Suppressor macrophage (primary cell): ENCODE data around the gene SLC25A17.
A peak's percentile ranks its signal among the peaks of the same experiment; 100 is the strongest.
"Not testable (repeated sequence)": the region's sequence is repeated elsewhere in the genome, so short reads cannot be mapped to it uniquely, and the experiment has no call there.

Experiments
- DNase-seq, 4 experiments: peaks; one replicate each; pipeline ENCODE4 v3.0.0-alpha.2; 2020 to 2022

The SLC25A17 gene

GRCh38 chr22:40818192-40818746 is 877 bp downstream of the SLC25A17 start:
- DNase-seq: peak in 2 of 4 experiments; percentile 6 to 15

GRCh38 chr22:40817737-40818136 is 1.4 kb downstream of the SLC25A17 start:
- DNase-seq: peak in 1 of 4 experiments; percentile 3

- no peak for DNase-seq
Measured at GRCh38 chr22:40813912-40814315, 5.2 kb downstream of the SLC25A17 start.

- peak in 1 of 4 experiments; percentile 7 for DNase-seq
Measured at GRCh38 chr22:40808018-40808841, 10.9 kb downstream of the SLC25A17 start.

GRCh38 chr22:40806711-40807110 is 12.4 kb downstream of the SLC25A17 start:
- DNase-seq: no peak

GRCh38 chr22:40805699-40806203 is 13.4 kb downstream of the SLC25A17 start:
- DNase-seq: no peak

- no peak for DNase-seq
Measured at GRCh38 chr22:40805239-40805638, 13.9 kb downstream of the SLC25A17 start.

GRCh38 chr22:40803321-40803720 is 15.8 kb downstream of the SLC25A17 start:
- no peak for DNase-seq

GRCh38 chr22:40799008-40799407 is 20.1 kb downstream of the SLC25A17 start:
- DNase-seq: no peak

GRCh38 chr22:40797427-40797826 is 21.7 kb downstream of the SLC25A17 start:
- DNase-seq: no peak

GRCh38 chr22:40792451-40792850 is 26.7 kb downstream of the SLC25A17 start:
- no peak for DNase-seq

- DNase-seq: no peak
Measured at GRCh38 chr22:40791241-40791640, 27.9 kb downstream of the SLC25A17 start.

GRCh38 chr22:40789131-40789530 is 30.0 kb downstream of the SLC25A17 start:
- DNase-seq: no peak

GRCh38 chr22:40782521-40782920 is 36.6 kb downstream of the SLC25A17 start:
- DNase-seq: no peak

GRCh38 chr22:40781749-40782148 is 37.4 kb downstream of the SLC25A17 start:
- not testable (repeated sequence) for DNase-seq

GRCh38 chr22:40769761-40770160 is 49.4 kb downstream of the SLC25A17 start:
- no peak for DNase-seq

- DNase-seq: no peak
Measured at GRCh38 chr22:40768206-40768605, 50.9 kb downstream of the SLC25A17 start.

- DNase-seq: no peak
Measured at GRCh38 chr22:40766956-40767355, 52.2 kb downstream of the SLC25A17 start.

GRCh38 chr22:40764763-40765441 is 54.2 kb downstream of the SLC25A17 start:
- peak; percentile 31 to 78 (median 62) for DNase-seq

GRCh38 chr22:40759294-40759840 is 59.8 kb downstream of the SLC25A17 start:
- no peak for DNase-seq

GRCh38 chr22:40758851-40759250 is 60.3 kb downstream of the SLC25A17 start:
- not testable (repeated sequence) for DNase-seq

GRCh38 chr22:40758390-40758789 is 60.8 kb downstream of the SLC25A17 start:
- DNase-seq: no peak

GRCh38 chr22:40757071-40757470 is 62.1 kb downstream of the SLC25A17 start:
- peak; percentile 46 to 83 (median 65) for DNase-seq
